SJCRH30 (cell line): Measurements from ENCODE around the gene GJD4. TPM values are rescaled to one million over a fixed set of nuclear protein-coding genes. Genes with fewer than 3 reads are reported as not detected.

Experiments
- DNase-seq, 2 experiments: peaks; one replicate each; pipeline ENCODE4 v3.0.0-alpha.2; 2015 to 2020
- H3K27ac ChIP-seq: fragments of 250-450 bp; sonication (Bioruptor Pico); 2 replicates; pipeline ENCODE4 v1.5.1; 2020; ENCODE audit warnings: mild to moderate bottlenecking, moderate library complexity
- H3K27me3 ChIP-seq: fragments of 250-450 bp; sonication (Bioruptor Pico); 2 replicates; pipeline ENCODE4 v1.5.1; 2020; ENCODE audit warnings: mild to moderate bottlenecking, moderate library complexity
- H3K36me3 ChIP-seq: fragments of 250-450 bp; sonication (Bioruptor Pico); 2 replicates; pipeline ENCODE4 v1.5.1; 2020; ENCODE audit warnings: mild to moderate bottlenecking, moderate library complexity
- H3K4me1 ChIP-seq: fragments of 250-450 bp; sonication (Bioruptor Pico); 2 replicates; pipeline ENCODE4 v1.5.1; 2020; ENCODE audit warnings: mild to moderate bottlenecking, moderate library complexity
- H3K4me3 ChIP-seq: fragments of 250-450 bp; sonication (Bioruptor Pico); 2 replicates; pipeline ENCODE4 v1.5.1; 2020; ENCODE audit warnings: mild to moderate bottlenecking, moderate library complexity
- H3K9me3 ChIP-seq: fragments of 250-450 bp; sonication (Bioruptor Pico); replicated peaks from 2 replicates; pipeline ENCODE4 v1.5.1; 2020; ENCODE audit warnings: mild to moderate bottlenecking, moderate library complexity
- total RNA-seq: library from RNA; depleted of rRNA; stranded (reverse); fragments of >200 nt; shearing (Covaris generic); gene quantifications from 2 replicates; pipeline ENCODE4 v1.2.3, GENCODE V29; 2014

The GJD4 gene
- total RNA-seq, 1 experiment from 2014 or later: 1.2 TPM

DNA sequence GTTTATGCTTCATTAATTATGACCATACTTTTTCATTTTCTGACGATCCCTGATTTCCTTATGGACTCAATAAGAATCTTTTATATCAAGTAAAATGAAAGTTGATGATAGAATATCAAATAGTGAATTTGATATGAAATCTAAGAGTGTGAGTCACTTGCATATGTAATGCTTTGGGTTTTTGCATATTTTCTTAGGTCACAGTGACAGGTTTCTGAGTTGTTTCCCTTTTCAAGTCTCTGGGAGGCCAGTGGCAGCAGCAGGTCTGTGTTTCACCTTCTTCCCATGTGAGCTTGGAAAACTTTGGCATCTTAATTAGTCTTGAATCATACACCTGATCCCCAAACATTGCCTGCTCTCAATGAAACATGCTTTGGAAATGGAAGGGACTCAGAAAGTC is 34.7 kb upstream of the GJD4 start:
- Histone ChIP-seq H3K4me3 (no peak overlapping the region), H3K27ac (no peak overlapping the region), H3K4me1 (peaks cover 10% of the 10 kb centered on the region), H3K27me3 (no peaks in the 10 kb centered on the region), H3K36me3 (peaks cover 11% of the 10 kb centered on the region; the same call in 1 of the 2 replicates), H3K9me3 (no peaks in the 10 kb centered on the region)
- DNase-seq: no peak

DNA sequence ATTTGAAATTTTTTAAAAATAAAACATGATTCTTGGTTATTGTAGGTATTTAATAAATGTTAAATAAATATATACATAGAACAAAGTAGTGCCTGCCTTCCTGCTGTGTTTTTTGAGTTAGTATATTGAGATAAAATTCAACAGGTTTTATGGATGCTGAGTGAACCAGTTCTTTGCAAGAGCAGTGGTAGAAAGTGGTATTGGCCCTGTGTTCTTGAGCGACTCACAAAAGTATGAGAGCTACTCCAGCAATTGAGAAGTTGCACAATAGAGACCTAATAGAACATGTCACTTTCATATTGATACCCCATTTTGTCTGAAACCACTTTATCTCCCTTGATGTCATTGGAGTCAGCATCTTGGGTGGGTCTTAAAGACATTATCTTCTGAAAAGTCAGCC is 32.6 kb upstream of the GJD4 start:
- Histone ChIP-seq H3K27ac (no peak overlapping the region), H3K36me3 (peaks cover 5% of the 10 kb centered on the region; the same call in 1 of the 2 replicates), H3K4me1 (peaks cover 12% of the 10 kb centered on the region), H3K27me3 (no peaks in the 10 kb centered on the region), H3K4me3 (no peak overlapping the region), H3K9me3 (no peaks in the 10 kb centered on the region)
- DNase-seq: no peak

DNA sequence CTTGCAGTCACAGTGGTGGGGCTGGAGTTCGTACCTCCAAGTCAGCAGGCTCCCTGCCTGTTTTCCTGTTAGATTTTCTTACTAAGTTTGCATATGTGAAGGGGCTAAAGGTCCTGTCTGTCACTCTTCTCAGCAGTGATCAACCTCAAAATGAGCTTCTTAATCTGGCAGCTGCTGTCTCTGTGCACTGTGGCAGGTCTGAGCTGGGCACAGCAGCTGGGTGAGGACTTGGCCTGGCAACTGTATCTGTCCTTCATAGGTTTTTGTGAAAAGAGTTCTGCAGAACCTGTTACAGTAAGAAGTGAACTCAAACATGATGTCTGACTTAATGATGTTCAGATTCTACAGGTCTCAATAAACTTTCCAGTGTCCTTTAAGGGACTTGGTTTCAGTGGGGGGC is 31.3 kb upstream of the GJD4 start:
- H3K4me1 ChIP-seq: peaks cover 24% of the 10 kb centered on the region
- peak; percentile 40 to 63 for DNase-seq
- no peaks in the 10 kb centered on the region for H3K27me3 ChIP-seq
- H3K27ac ChIP-seq: no peak overlapping the region
- no peak overlapping the region for H3K4me3 ChIP-seq
- no peaks in the 10 kb centered on the region; the same call in 1 of the 2 replicates for H3K36me3 ChIP-seq
- H3K9me3 ChIP-seq: no peaks in the 10 kb centered on the region

DNA sequence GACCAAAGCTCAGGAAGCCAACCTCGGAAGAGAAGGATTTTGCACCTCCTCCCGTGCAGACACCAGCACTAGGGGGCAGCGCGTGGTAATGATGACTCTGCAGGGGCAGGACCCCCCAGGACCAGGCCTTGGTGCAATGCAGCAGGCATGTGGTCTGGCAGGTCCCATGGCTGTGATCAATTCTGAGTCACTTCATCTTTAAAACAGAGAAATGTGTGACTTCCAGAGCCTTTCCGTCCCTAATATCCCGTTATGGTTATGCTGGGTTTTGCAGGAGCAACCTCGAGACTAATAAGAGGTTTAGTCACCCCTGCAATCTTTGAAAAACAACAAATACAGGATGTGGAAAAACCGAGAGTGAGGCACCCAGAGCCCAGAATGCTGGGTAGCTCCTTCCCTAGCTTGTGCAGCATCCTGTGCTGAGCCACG is 30.2 kb upstream of the GJD4 start:
- no peaks in the 10 kb centered on the region for H3K27me3 ChIP-seq
- H3K4me3 ChIP-seq: no peak overlapping the region
- no peaks in the 10 kb centered on the region; the same call in 1 of the 2 replicates for H3K36me3 ChIP-seq
- H3K4me1 ChIP-seq: peaks cover 34% of the 10 kb centered on the region
- no peaks in the 10 kb centered on the region for H3K9me3 ChIP-seq
- H3K27ac ChIP-seq: no peak overlapping the region
- DNase-seq: peak in 1 of 2 experiments; percentile 13

DNA sequence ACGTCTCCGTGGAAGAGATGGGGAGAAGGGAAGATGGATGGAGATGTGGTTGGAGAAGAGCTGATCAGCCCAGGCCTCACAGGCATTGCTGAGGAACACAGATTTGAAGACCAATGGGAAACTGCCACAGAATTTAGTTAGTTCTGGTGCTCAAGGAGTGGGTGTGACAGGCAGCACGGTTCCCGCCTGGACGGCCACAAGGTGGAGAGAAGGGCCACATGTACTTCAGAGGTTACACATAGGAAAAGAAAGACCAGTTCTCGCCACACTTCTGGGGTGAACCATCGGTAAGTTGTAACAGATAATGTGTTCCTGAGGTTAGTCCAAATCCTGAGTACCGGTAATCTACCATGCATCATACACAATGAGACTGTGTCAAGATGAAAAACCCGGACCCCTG is 29.5 kb upstream of the GJD4 start:
- Histone ChIP-seq H3K27me3 (no peaks in the 10 kb centered on the region), H3K27ac (no peak overlapping the region)
- DNase-seq: no peak

DNA sequence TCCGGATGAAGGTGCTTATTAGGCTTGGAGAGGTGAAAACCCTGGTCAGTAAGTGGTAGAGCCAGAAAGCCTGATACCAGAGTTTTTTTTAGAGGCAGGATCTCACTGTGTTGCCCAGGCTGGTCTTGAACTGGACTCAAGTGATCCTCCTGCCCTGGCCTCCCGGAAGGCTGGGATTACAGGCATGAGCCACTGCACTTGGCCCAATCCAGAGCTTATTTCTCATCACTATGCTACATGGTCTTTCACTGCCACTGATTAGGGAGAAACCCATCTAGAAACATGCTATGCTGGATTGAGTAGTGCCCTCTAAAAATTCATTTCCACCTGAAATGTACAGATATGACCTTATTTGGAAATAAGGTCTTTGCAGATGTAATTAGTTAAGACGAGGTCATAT is 28.4 kb upstream of the GJD4 start:
- no peaks in the 10 kb centered on the region for H3K36me3 ChIP-seq
- H3K4me3 ChIP-seq: no peak overlapping the region
- peaks cover 49% of the 10 kb centered on the region for H3K4me1 ChIP-seq
- H3K27me3 ChIP-seq: no peaks in the 10 kb centered on the region
- no peaks in the 10 kb centered on the region for H3K9me3 ChIP-seq
- no peak overlapping the region for H3K27ac ChIP-seq
- DNase-seq: no peak

More for the DNA sequence above, 29.5 kb upstream of the GJD4 start:
- Histone ChIP-seq H3K9me3 (no peaks in the 10 kb centered on the region), H3K36me3 (no peaks in the 10 kb centered on the region; the same call in 1 of the 2 replicates), H3K4me1 (peaks cover 38% of the 10 kb centered on the region), H3K4me3 (no peak overlapping the region)

DNA sequence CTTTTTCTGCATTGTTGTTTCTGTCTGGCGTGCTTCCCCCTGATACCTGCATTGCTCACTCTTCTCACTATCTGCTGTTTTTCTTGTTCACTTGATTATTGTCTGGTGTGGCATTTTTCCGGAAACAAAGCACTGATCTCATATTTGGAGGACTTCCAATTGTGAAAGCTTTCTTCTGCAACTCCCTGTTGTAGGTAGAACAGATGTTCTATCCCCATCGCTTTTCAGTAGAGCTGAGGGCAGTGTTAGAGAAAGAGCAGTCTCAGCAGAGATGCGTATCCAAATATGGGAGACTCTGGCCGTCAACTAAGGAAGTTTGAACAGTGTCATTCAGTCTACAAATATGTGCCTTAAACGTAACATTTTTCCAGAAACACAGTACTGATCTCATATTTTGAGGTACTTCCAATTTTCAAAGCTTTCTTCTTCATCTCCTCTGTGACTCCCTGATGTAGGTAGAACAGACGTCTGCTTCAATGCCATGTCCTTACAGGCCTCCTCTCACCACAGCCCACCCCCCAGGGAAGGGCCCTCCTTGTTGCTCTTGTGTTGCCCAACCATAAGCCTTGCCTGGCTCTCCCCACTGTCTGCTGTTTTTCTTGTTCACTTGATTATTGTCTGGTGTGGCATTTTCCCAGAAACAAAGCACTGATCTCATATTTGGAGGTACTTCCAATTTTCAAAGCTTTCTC is 27.1 kb upstream of the GJD4 start:
- H3K4me3 ChIP-seq: no peak overlapping the region
- H3K36me3 ChIP-seq: no peaks in the 10 kb centered on the region
- no peaks in the 10 kb centered on the region for H3K27me3 ChIP-seq
- peak; percentile 39 to 51 for DNase-seq
- H3K9me3 ChIP-seq: no peaks in the 10 kb centered on the region
- peaks cover 49% of the 10 kb centered on the region for H3K4me1 ChIP-seq
- peak overlapping the region; percentile 94 for H3K27ac ChIP-seq

DNA sequence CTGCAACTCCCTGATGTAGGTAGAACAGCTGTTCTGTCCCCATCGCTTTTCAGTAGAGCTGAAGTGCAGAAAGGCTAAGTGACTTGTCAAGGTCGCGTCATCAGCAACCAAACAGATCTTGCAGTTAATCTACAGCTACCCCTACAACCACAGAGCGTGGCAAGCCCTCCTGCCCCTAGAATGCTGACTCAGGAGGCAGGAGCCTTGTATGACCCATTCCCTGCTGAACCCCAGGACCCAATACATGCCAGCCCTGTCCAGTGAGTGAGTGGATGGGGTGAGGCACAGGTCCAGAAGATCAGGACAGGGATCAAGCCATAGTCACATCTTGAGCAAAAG is 26.6 kb upstream of the GJD4 start:
- Histone ChIP-seq H3K9me3 (no peaks in the 10 kb centered on the region), H3K27ac (peak overlapping the region; percentile 94), H3K36me3 (no peaks in the 10 kb centered on the region), H3K27me3 (no peaks in the 10 kb centered on the region), H3K4me3 (no peak overlapping the region), H3K4me1 (peaks cover 47% of the 10 kb centered on the region)
- DNase-seq: peak; percentile 44 to 72

DNA sequence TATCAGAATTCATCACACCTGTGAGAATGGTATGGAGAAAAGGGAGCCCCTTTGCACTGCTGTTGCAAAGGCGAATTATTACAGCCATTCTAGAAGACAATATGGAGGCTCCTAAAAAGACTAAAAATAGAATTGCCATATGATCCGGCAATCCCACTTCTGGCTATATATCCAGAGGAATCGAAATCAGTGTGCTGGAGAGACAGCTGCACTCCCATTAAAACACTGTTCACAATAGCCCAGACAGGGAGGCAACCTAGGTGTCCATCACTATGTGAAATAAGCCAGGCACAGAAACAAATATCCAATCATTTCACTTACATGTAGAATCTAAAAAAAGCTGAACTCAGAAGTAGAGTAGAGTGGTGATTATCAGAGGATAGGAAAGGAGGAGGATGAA is 26.0 kb upstream of the GJD4 start:
- H3K9me3 ChIP-seq: no peaks in the 10 kb centered on the region
- peak; percentile 60 to 83 for DNase-seq
- H3K27me3 ChIP-seq: no peaks in the 10 kb centered on the region

DNA sequence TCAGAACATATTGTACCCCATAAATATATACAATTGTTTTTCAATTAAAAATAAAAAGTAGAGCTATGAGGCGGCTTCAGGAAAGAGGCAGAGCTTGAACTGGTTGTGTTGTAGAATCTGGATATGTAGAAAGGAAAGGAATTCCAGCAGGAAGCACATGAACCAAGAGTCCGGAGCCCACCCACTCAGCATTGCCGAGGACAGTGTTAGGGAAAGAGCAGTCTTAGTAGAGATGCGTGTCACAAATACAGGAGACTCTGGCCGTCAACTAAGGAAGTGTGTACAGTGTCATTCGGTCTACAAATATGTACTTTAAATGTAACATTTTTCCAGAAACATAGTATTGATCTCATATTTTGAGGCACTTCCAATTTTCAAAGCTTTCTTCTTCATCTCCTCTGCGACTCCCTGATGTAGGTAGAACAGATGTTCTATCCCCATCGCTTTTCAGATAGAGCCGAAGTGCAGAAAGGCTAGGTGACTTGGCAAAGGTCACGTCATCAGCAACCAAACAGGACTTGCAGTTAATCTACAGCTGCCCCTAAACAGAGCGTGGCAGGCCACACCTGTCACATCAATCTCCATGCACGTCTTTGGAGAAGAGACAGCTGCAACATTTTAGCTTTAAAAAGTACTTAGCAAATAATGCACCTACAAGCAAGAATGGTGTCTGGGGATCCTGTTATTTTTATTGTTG is 25.3 kb upstream of the GJD4 start:
- Histone ChIP-seq H3K27ac (peak overlapping the region; percentile 94), H3K27me3 (no peaks in the 10 kb centered on the region), H3K36me3 (no peaks in the 10 kb centered on the region), H3K9me3 (no peaks in the 10 kb centered on the region), H3K4me1 (peaks cover 39% of the 10 kb centered on the region), H3K4me3 (peak overlapping the region; percentile 22)
- DNase-seq: peak; percentile 94 to 96

More for the DNA sequence above, 26.0 kb upstream of the GJD4 start:
- Histone ChIP-seq H3K4me1 (peaks cover 42% of the 10 kb centered on the region), H3K4me3 (peak overlapping the region; percentile 20), H3K27ac (peak overlapping the region; percentile 94), H3K36me3 (no peaks in the 10 kb centered on the region)

DNA sequence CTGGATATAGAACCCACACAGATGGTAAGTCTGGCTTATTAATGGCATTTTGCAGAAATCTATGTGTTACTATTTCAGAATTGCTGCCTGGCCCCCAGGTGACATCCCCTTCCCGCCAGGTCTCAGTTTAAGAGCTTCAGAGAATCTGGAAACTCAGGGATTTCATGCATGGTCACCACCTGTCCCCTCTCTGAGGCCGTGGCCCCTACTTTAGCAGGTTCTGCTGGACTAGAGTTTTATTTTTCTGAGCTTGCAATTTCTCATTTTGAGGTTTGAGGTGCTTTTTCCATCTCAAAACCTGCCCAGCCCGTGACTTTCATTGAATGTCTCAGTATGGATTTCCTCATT is 24.7 kb upstream of the GJD4 start:
- peak overlapping the region; percentile 22 for H3K4me3 ChIP-seq
- no peaks in the 10 kb centered on the region for H3K36me3 ChIP-seq
- peak; percentile 66 to 83 for DNase-seq
- no peaks in the 10 kb centered on the region for H3K27me3 ChIP-seq
- H3K4me1 ChIP-seq: peaks cover 39% of the 10 kb centered on the region
- peak overlapping the region; percentile 94 for H3K27ac ChIP-seq
- no peaks in the 10 kb centered on the region for H3K9me3 ChIP-seq

DNA sequence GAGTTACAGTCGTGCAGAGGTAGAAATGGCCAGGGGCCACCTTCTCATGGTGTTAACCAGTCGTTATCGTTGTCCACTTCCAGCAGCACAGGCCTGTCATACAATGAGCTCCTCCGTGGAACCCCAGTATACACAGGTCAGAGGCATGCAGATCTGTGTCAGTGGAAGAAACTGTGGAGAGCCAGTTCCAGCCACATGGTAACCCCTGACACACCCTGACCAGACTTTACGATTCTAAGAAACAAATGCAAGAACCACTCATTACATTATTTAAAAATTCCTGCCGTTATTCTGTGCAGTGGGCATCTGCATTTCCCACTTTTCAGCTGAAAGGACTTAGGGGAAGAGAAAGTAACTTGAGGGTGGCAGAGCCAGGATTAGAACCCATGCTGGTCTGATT is 23.5 kb upstream of the GJD4 start:
- Histone ChIP-seq H3K4me3 (no peak overlapping the region), H3K27ac (peak overlapping the region; percentile 94), H3K27me3 (no peaks in the 10 kb centered on the region), H3K36me3 (no peaks in the 10 kb centered on the region), H3K9me3 (no peaks in the 10 kb centered on the region), H3K4me1 (peaks cover 51% of the 10 kb centered on the region)
- DNase-seq: no peak

DNA sequence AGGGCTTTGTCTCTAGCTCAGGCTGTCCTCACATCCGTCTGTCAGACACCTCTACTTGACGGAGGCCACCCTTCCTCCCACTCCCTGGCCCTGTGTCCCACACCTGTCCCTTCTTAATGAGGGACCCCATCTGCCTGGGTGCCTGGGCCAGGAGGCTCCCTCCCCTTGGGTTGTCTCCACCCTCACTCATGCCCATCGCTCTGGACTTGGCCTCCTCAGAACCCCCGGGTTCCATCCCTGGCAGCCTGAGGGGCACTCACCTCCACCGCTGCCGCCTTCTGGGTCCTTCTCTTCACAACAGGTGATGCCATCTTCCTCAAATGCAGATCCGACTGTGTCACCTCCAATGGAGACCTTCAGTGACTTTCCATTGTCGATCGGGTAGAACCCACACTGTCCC is 20.2 kb upstream of the GJD4 start:
- Histone ChIP-seq H3K36me3 (no peaks in the 10 kb centered on the region), H3K9me3 (no peaks in the 10 kb centered on the region), H3K4me1 (peaks cover 31% of the 10 kb centered on the region), H3K27ac (no peak overlapping the region), H3K4me3 (no peak overlapping the region), H3K27me3 (no peaks in the 10 kb centered on the region)
- DNase-seq: no peak

DNA sequence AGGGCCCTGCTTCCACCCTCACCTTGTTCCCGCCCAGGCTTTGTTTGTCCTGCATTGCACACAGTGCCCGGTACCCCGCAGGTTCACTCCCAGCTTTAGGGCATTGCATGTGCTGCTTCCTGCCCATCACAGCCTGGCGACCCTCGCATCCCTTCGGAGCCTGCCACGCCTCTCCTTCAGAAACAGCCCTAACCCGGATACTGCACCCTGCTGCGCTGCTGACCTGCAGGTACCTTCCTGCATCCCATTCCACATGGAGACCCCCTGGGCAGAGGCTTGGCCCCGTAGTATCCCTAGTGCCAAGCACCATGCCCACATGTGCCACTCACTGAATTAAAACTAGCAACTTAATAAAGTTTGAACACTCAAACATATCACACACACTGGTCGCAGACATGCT is 19.8 kb upstream of the GJD4 start:
- Histone ChIP-seq H3K9me3 (no peaks in the 10 kb centered on the region; the same call in 1 of the 2 replicates), H3K4me3 (no peak overlapping the region), H3K27ac (no peak overlapping the region; the same call in 1 of the 2 replicates)

DNA sequence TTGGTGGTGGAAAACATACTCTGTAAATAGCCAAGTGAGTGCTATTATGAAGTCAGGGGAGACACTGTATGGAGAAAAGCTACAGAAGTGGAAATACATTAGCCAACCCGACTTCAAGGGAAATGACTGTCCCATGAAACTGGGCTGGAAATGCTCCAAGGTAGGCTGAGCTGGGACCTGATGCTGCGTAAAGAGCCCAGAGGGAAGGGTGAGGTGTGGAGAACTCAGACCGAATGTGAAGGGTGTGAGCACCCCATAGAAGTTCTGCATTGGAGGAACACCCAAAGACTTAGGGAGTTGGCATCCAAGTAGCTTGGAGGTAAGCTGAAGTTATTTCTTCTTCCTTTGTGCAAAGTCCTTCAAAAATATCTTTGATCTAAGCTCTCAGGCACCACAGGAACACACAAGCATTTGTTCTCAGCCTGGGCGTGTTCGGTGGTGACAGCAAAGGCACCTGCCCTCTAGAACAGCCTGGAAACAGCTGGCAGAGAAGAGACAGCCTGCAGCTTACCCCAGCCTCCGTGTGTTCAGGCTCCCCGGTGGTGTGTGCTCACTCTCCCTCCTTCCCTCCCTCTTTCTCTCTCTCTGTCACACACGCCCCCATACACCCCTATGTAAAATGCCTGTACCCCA is 19.1 kb upstream of the GJD4 start:
- H3K9me3 ChIP-seq: no peaks in the 10 kb centered on the region; the same call in 1 of the 2 replicates
- no peaks in the 10 kb centered on the region for H3K36me3 ChIP-seq
- H3K4me3 ChIP-seq: no peak overlapping the region
- H3K27ac ChIP-seq: peak overlapping the region; percentile 39
- DNase-seq: peak; percentile 73 to 83
- no peaks in the 10 kb centered on the region for H3K27me3 ChIP-seq
- peaks cover 23% of the 10 kb centered on the region for H3K4me1 ChIP-seq

More for the DNA sequence above, 19.8 kb upstream of the GJD4 start:
- Histone ChIP-seq H3K36me3 (no peaks in the 10 kb centered on the region), H3K27me3 (no peaks in the 10 kb centered on the region), H3K4me1 (peaks cover 29% of the 10 kb centered on the region)
- no peak for DNase-seq
